HG03135 (cell line): ENCODE measurements around the gene RHBDD3.
"Not testable (repeated sequence)": the region's sequence is repeated elsewhere in the genome, so short reads cannot be mapped to it uniquely, and the experiment has no call there.

ENCODE experiments used
- ATAC-seq: cut with Tn5 transposase; IDR thresholded peaks from one replicate; pipeline ENCODE4 v1.9.1; 2021; ENCODE audit warnings: mild to moderate bottlenecking, moderate library complexity; ENCODE audit not compliant: unreplicated experiment

RHBDD3 gene

GRCh38 chr22:29253561-29254285 is 14.1 kb downstream of the RHBDD3 start:
- ATAC-seq = no peak

DNA sequence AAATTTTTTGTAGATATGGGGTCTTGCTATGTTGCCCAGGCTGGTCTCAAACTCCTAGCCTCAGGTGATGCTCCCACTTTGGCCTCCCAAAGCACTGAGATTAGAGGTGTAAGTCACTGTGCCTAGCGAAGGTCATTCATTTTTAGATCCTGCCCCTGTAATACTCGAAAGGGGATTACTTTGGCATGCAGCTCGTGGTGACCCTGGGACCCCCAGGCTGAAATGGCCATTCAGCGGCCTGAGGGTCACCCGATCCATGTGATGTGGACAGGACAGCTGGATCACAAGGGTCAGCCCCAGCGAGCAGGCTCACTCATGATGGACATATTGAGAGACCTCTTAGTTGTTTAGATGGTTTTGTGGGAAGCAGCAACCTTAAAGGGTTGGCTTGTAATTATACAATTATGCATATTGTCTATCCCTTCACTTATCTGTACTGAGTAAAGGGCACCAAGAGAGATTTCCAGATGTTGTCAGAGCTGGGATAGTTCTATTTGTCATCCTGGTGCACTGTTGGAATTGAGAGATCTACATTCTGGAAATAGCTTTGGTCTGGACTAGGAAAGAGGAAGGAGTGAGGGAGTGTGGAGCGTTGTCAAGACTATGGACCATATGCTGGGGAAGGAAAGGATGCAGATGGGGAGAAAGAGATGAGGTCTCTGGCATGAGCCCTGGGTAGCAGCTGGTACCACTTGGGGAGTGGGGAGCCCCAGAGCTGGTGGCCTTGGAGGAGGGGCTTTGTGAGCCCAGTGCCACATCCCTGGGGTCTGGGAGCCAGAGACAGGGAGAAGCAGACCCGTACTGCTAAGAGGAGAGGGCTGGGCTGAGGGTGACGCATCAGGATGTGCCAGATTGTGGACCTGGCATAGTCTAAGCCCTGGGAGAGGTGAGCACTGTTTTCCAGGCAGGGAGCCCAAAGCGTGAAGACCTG is 15.5 kb downstream of the RHBDD3 start:
- no peak for ATAC-seq

DNA sequence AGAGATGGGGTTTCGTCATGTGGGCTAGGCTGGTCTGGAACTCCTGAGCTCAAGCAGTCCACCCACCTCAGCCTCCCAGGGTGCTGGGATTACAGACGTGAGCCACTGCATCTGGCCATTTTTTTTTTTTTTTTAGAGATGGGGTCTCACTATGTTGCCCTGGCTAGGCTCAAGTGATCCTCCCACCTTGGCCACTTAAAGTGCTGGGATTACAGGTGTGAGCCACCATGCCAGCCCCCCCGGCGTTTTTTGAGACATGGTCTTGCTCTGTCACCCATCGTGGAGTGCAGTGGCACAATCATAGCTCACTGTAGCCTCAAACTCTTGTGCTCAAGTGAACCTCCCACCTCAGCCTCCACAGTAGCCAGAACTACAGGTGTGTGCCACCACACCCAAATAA is 16.5 kb downstream of the RHBDD3 start:
- ATAC-seq = no peak

GRCh38 chr22:29247891-29248290 is 19.9 kb downstream of the RHBDD3 start:
- not testable (repeated sequence) for ATAC-seq

DNA sequence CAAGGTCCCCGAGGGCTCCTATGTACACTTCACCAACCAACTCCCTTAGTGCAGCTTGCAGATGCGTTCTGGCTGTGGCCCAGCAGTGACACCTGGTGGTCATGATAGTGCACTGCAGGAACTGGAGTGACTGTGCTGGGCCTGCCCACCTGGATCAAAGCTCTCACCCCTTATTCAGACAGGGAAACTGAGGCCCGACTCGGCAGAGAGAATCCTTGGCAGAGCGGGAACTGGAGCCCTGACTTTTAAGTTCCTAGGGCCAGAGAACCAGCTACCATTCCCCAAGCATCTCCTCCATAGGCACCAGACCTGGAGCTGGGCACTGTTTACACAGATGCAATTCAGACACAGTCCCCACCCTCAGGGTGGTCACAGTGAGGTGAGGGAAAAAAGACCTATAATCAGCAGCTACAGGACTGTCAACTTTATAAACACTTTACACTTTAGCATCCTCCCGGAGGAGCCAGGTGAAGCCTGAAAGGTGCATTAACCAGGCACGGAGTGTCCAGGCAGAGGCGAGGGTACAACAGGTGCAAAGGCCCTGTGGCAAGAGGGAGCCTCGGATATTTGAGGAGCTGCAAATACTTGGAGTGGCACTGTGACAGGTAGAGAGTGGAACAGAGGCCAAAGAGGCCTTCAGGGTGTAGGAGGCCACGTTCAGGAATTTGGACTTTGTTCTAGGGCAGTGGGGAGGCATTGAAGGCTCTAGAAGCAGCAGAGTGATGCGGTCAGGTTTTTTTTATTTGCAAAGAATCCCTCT is 22.0 kb downstream of the RHBDD3 start:
- no peak for ATAC-seq

GRCh38 chr22:29244785-29245625 is 22.8 kb downstream of the RHBDD3 start:
- ATAC-seq = no peak

DNA sequence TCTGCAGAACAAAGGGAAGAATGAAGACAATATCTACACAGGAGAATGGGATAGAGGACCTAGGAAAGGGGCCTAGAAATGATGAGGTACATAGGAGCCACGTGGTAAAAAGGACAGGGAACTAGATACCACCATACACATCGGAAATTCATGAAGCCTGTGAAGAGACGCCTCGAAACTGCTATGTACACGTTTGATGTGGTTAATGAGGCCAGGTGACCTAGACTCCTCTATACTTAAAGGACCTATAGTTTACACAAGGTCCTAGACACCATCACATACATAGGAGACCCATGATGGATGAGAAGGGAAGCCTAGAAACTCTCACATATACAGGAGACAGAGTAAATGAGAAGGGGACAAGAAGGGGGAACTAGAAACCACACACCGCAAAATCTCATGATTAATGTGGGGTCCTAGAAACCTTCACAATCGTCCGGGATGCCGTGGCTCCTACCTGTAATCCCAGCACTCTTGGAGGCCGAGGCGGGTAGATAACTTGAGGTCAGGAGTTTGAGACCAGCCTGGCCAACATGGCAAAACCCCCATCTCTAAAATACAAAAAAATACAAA is 23.8 kb downstream of the RHBDD3 start:
- no peak for ATAC-seq

GRCh38 chr22:29240481-29240880 is 27.3 kb downstream of the RHBDD3 start:
- ATAC-seq = not testable (repeated sequence)

DNA sequence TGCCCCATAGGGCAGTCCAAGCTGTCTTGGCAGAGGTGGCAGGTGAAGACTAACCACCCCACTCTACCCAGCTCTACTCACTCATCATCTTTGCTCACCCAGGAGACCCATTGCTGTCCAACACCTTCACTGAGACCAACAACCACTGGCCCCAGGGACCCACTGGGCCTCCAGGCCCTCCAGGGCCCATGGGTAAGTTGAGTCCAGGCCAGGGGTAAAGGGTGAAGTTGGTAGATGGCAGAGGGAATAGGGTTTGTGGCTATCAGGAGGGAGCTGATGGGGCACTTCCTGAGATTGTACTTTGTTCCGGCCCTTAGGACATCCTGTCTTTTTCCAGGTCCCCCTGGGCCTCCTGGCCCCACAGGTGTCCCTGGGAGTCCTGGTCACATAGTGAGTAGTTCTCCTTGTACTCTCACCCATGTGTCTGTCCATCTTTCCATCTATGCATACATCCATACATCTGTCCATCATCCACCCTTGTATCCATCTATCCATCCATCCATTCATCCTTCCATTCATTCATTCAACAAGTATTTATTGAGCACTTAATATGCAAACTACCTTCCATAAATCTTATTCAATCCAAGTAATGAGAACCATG is 34.4 kb downstream of the RHBDD3 start:
- ATAC-seq = no peak

DNA sequence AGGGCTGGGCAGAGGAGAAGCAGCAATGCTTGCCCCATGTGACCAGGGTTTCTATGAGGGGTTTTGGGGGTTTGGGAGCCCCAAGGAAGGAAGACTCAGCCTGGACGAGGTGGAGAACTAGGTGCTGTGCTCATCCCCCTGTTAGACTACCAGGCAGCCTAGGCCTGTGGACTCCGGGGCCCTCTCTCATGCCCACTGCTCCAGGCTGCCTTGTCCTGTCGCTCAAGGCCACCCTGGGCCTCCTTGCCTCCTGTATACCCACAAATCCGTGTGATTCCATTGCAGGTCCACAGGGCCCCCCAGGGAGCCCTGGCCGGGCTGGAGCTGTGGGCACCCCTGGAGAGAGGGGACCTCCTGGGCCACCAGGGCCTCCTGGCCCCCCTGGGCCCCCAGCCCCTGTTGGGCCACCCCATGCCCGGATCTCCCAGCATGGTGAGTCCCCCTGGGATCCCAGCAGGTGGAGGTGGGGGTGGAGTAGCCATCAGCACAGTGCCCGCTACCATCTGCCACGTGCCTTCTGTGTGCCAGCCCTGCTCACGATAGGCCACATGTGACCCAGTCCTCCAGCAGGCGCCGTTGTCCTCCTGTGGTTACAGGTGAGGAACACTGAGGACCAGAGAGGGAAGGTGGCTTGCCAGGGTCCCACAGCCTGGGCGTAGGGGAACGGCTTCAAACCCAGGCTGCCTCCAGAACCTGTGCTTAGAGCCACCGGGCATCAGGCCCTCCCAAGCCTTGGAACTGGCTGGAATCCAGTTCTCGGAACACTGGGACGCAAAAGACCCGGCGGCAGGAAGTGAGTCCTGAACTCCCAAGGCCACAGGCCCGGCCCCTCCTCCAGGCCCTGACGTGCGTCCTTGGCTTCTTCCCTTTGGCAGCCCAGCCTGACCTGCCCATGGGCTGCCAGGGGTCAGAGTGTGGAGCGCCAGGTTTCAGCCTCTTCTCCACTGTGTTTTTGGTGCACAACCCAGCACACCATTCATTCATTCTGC is 35.5 kb downstream of the RHBDD3 start:
- no peak for ATAC-seq

DNA sequence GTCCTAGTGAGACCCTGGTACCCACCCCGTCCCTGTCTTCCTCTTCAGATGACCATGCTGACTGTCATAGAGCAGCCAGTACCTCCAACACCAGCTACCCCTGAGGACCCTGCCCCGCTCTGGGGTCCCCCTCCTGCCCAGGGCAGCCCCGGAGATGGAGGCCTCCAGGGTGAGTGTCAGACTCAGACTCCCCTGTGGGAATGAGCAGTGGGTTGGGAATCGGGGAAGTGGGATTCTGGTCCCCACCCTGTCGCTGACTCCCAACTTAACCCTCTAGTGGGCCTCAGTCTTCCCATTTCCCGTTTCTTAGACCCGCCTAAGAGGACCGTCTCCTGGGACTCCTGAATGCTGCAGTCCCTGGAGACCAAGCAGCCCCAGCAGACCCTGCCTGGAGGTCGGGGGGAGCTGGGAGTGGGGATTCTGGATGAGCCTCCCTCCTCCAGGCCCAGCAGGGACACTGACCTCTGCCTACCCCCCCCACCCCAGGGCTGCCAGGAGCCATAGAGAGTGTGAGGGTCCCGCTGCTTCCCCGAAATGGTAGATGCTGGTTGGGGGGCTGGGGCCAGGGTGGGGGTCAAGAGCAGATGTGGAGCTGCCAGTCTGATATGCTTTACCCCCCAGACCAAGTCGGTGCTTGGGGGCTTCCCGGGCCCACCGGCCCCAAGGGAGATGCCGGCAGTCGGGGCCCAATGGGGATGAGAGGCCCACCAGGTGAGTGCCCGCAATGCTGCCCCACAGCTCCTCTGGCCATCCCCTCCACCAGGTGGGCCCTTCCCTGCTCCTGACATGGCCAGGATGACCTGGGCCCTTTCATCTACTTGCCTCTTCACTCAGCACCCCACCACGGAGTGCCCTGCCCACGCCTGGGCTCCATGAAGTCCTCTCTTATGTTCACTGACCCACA is 36.6 kb downstream of the RHBDD3 start:
- no peak for ATAC-seq

- ATAC-seq = no peak
Measured at GRCh38 chr22:29226351-29226981, 41.3 kb downstream of the RHBDD3 start.

DNA sequence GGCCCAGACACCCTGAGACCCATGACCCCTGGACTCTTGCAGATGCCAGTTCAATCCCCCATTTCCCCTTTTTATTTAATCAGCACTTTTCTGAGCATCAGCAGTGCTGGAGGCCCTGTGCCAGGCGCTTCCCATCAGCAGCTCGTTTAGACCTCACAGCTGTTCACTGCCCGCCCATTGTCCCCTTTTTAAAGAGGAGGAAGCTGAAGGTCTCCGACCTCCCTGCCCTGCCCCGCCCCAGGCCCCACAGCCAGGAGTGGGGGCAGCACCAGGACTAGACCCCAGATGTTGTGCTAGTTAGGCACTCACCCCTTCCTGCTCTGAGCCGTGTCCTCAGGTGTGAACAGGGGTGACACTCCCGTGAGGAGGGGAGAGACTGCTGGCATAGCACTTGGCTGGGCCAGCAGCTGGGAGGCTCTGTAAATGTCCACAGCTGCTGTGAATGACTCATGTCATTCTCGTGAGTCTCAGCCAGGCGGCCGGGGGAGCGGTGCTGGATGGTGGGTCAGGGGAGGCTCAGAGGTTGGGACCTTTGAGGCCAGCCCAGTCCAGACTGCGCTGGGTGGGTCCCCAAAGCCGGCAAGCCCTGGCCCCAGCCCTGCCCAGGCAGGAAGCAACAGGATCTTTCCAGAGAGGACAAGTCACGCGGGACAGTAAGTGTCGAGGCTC is 42.2 kb downstream of the RHBDD3 start:
- ATAC-seq = no peak

- ATAC-seq = no peak
Measured at GRCh38 chr22:29224859-29225410, 42.8 kb downstream of the RHBDD3 start.

GRCh38 chr22:29224121-29224858 is 43.5 kb downstream of the RHBDD3 start:
- no peak for ATAC-seq
